ENCODE measurements around the gene TMCO2. TPM values are rescaled to one million over a fixed set of nuclear protein-coding genes. Genes with fewer than 3 reads are reported as not detected.

Gene TMCO2
- total and polyA plus RNA-seq, 9 donors: not detected

DNA sequence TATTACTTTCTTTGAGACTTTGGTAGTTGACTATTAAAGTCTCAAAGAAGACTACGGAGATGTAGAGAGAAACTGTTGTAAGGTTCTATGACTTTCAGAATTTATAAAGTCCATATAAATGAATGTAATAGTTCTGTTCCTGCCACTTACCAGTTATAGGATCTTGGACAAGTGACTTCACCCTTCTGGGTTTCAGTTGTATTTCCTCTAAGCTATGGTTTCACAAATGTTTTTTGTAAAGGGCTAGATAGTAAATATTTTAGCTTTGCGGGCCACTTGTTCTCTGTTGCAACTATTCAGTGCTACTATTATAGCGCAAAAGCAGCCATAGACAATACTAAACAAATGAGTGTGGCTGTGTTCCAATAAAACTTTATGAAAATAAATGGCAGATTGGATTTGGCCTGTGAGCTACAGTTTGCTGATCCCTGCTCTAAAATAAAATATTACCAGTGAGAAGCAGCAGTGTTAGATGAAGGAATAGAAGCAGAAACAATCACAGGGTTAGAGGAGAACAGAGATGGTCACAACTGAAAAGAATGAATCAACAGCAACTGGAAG is 25.0 kb downstream of the TMCO2 start:
- WGBS (ENCODE audit: insufficient coverage): no CpG with 5 or more reads among the region's 3 CpGs
- no peak for DNase-seq
- H3K4me1 ChIP-seq (ENCODE audit: control insufficient read depth, insufficient read depth, low read length): no peaks in the 10 kb centered on the region
- no peaks in the 10 kb centered on the region for H3K27me3 ChIP-seq (ENCODE audit: control insufficient read depth, insufficient read depth, low read length)
- H3K4me3 ChIP-seq (ENCODE audit: low read length): no peak overlapping the region
- no peaks in the 10 kb centered on the region for H3K9me3 ChIP-seq (replicated peaks; ENCODE audit: control insufficient read depth, low read depth, low read length)
- no peak overlapping the region for H3K27ac ChIP-seq (ENCODE audit: low read length)
- H3K36me3 ChIP-seq (ENCODE audit: control insufficient read depth, insufficient read depth, low read length): peaks cover 40% of the 10 kb centered on the region

DNA sequence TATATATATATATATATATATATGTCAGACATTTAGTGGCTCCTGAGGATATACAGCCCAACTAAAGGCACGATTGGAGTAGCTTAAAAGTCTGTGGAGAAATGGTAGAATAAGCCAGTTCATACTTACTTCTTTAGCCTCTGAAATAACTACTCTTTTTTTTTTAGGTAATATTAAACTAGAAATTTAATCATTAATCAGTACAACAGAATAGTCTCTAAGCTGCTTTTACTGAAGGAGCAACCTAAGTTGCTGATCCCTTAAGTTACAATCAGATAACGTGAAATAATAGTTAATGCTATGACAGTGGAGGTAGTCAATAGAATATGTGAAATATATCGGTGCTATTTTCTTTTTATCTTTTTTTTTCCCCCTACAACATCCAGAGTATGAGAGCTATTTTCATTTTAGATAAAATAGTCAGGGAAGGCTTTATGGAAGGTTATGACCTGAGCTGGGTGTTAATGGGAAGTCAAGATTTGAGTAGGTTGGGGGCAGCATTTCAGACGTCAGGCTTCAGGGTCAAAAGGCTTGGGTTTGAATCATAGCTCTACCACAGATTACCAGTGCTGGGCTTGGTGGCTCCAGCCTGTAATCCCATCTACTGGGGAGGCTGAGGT is 25.9 kb downstream of the TMCO2 start:
- Histone ChIP-seq H3K4me3 (ENCODE audit: low read length) (no peak overlapping the region), H3K9me3 (replicated peaks; ENCODE audit: control insufficient read depth, low read depth, low read length) (no peaks in the 10 kb centered on the region), H3K36me3 (ENCODE audit: control insufficient read depth, insufficient read depth, low read length) (peaks cover 38% of the 10 kb centered on the region), H3K4me1 (ENCODE audit: control insufficient read depth, insufficient read depth, low read length) (no peaks in the 10 kb centered on the region), H3K27me3 (ENCODE audit: control insufficient read depth, insufficient read depth, low read length) (no peaks in the 10 kb centered on the region), H3K27ac (ENCODE audit: low read length) (no peak overlapping the region)
- no peak for DNase-seq
- 67% methylated on average over 1 of the region's 4 CpGs for WGBS (ENCODE audit: insufficient coverage)

DNA sequence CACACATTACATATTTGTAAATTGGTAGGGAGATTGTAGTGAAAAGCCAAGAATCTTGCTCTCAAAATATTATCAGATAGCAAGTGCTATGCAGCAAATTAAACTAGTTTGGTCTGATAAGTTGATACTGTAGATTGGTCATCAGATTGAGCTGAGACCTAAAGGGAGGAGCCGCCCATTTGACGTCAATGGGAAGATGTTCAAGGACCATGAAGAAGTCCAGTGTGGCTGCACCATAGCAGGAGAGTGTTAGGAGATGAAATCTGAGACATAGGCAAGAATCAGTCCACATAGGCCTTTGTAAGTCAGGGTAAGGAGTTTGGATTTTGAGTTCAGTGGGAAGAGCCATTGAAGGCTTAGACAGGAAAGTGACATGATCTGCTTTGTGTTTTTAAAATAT is 26.6 kb downstream of the TMCO2 start:
- peaks cover 33% of the 10 kb centered on the region for H3K36me3 ChIP-seq (ENCODE audit: control insufficient read depth, insufficient read depth, low read length)
- no peak overlapping the region for H3K4me3 ChIP-seq (ENCODE audit: low read length)
- no peak overlapping the region for H3K27ac ChIP-seq (ENCODE audit: low read length)
- WGBS (ENCODE audit: insufficient coverage): 92% methylated on average over 2 of the region's 2 CpGs
- no peaks in the 10 kb centered on the region for H3K4me1 ChIP-seq (ENCODE audit: control insufficient read depth, insufficient read depth, low read length)
- H3K9me3 ChIP-seq (replicated peaks; ENCODE audit: control insufficient read depth, low read depth, low read length): no peaks in the 10 kb centered on the region
- no peaks in the 10 kb centered on the region for H3K27me3 ChIP-seq (ENCODE audit: control insufficient read depth, insufficient read depth, low read length)
- no peak for DNase-seq

DNA sequence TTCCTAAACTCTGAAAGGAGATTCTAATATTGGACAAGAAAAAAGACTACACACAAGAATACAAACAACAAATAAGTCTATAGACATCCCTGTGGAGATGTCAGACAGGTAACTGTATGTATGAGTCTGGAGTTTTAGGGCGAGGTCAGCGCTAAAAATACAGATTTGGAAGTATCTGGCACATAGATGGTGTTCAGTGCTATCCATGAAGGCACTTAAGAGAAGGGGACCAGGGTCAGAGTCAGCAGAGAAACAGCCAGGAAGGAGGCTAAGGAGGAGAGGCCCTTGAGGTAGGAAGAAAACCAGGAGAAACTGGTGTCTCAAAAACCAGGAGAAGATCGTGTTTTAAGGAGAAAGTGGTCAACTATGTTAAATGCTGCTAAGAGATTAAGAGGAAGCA is 28.4 kb downstream of the TMCO2 start:
- no peaks in the 10 kb centered on the region for H3K9me3 ChIP-seq (replicated peaks; ENCODE audit: control insufficient read depth, low read depth, low read length)
- no peaks in the 10 kb centered on the region for H3K4me1 ChIP-seq (ENCODE audit: control insufficient read depth, insufficient read depth, low read length)
- no peak overlapping the region for H3K27ac ChIP-seq (ENCODE audit: low read length)
- H3K27me3 ChIP-seq (ENCODE audit: control insufficient read depth, insufficient read depth, low read length): no peaks in the 10 kb centered on the region
- H3K36me3 ChIP-seq (ENCODE audit: control insufficient read depth, insufficient read depth, low read length): peaks cover 22% of the 10 kb centered on the region
- WGBS (ENCODE audit: insufficient coverage): 94% methylated on average over 3 of the region's 3 CpGs
- no peak for DNase-seq
- no peak overlapping the region for H3K4me3 ChIP-seq (ENCODE audit: low read length)

DNA sequence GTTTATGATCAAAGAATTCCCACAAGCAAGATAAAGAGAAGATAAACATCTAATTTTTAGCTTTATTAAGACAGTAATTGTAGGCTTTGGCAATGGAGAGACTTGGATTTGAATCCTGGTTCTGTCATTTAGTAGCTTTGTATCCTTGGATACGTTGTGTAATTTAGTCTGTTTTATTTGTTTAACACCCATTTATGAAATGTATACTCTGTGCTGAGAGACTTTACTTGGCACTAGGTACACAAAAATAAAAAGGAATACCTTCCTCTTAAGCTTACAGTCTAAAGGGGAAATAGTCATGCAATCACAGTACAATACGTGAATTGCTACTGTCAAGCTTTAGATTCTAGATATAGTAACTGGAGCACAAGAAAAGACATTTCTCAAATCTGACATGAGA is 34.1 kb downstream of the TMCO2 start:
- no peak for DNase-seq
- H3K27ac ChIP-seq (ENCODE audit: low read length): no peak overlapping the region
- no peak overlapping the region for H3K4me3 ChIP-seq (ENCODE audit: low read length)
- no peaks in the 10 kb centered on the region for H3K9me3 ChIP-seq (replicated peaks; ENCODE audit: control insufficient read depth, low read depth, low read length)
- no peaks in the 10 kb centered on the region for H3K4me1 ChIP-seq (ENCODE audit: control insufficient read depth, insufficient read depth, low read length)
- no CpG with 5 or more reads among the region's 2 CpGs for WGBS (ENCODE audit: insufficient coverage)
- H3K27me3 ChIP-seq (ENCODE audit: control insufficient read depth, insufficient read depth, low read length): no peaks in the 10 kb centered on the region
- H3K36me3 ChIP-seq (ENCODE audit: control insufficient read depth, insufficient read depth, low read length): peaks cover 18% of the 10 kb centered on the region

DNA sequence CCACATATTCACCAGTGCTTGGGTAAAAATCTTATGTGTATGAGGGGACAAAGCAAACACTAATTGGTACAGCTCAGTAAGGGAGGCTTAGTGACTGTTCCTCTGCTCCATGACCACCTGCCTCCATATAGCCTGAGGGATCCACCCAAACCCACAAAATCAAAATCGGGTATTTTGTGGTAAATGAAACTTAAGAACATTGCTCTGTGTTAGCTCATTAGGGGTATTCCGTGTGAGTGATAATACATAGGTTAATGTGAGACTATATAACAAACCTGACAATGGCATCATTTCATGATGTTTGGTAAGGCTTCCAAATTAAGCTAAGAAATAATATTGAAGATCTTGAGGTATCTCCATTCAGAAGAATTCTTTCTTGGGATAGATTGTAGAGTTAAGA is 43.6 kb downstream of the TMCO2 start:
- no peaks in the 10 kb centered on the region for H3K9me3 ChIP-seq (replicated peaks; ENCODE audit: control insufficient read depth, low read depth, low read length)
- DNase-seq: no peak
- no peak overlapping the region for H3K4me3 ChIP-seq (ENCODE audit: low read length)
- peaks cover 42% of the 10 kb centered on the region for H3K36me3 ChIP-seq (ENCODE audit: control insufficient read depth, insufficient read depth, low read length)
- H3K27me3 ChIP-seq (ENCODE audit: control insufficient read depth, insufficient read depth, low read length): no peaks in the 10 kb centered on the region
- no peak overlapping the region for H3K27ac ChIP-seq (ENCODE audit: low read length)
- no peaks in the 10 kb centered on the region for H3K4me1 ChIP-seq (ENCODE audit: control insufficient read depth, insufficient read depth, low read length)
- no CpG with 5 or more reads among the region's 2 CpGs for WGBS (ENCODE audit: insufficient coverage)

DNA sequence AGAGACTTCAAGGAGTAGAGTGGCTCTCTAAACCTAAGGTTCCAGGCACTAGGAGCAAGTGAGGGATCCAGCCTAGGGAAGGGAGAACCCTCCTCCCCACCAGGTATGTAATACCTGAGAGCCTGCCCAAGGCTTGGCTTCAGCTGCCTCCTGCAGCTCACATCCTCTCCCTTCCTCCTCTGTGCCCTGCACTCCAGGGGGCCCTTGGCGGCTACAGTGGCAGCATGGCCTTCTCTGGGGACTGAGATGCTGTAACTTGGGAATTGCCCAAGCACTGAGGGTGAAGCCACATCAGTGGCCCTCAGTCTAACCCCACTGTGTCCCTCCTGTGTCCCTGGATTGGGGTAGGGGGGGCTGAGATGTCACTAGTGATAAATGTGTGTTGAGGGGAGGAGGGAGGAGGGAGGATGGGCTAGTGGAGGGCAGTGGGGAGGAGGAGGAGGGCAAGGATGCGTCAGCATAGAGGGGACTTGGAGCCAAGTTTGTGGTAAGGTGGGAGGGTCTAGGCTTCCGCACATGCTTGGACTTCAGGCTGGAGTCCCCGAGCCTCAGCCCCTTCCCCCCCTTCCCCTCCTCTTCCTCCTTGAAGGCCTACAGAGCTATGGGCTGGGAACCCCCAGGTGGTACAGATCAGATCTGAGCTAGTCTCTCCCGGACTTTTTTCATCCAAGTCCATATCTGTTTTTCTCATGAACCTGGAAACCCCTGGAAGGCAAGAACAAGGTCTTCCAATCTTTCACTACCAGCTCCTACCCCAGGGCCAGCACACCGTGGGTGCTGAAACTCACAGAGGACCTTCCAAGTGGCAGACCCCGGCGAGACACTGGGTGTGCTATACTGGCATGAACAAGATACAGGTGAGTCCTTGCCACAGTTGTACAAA is 51.9 kb downstream of the TMCO2 start:
- WGBS (ENCODE audit: insufficient coverage): 86% methylated on average over 3 of the region's 8 CpGs
- no peak for DNase-seq
- peaks cover 6% of the 10 kb centered on the region for H3K4me1 ChIP-seq (ENCODE audit: control insufficient read depth, insufficient read depth, low read length)
- H3K4me3 ChIP-seq (ENCODE audit: low read length): no peak overlapping the region
- no peaks in the 10 kb centered on the region for H3K9me3 ChIP-seq (replicated peaks; ENCODE audit: control insufficient read depth, low read depth, low read length)
- no peak overlapping the region for H3K27ac ChIP-seq (ENCODE audit: low read length)
- peaks cover 21% of the 10 kb centered on the region for H3K27me3 ChIP-seq (ENCODE audit: control insufficient read depth, insufficient read depth, low read length)
- peaks cover under 1% of the 10 kb centered on the region for H3K36me3 ChIP-seq (ENCODE audit: control insufficient read depth, insufficient read depth, low read length)

DNA sequence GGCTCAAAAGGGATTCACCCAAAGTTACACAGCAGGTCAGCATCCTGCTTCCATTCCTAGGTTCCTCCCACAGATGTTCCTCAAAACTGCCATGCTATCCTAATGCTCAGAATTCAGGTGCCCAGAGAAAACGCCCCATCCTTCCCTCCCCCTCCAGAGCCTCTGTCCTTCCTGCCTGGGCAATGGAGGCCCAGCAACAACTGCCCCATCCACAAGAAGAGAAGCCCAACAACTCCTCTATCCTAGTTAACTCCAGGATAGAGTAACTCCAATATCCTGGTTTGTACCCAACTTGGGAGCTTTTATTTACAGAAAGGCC is 52.5 kb downstream of the TMCO2 start:
- H3K27me3 ChIP-seq (ENCODE audit: control insufficient read depth, insufficient read depth, low read length): peaks cover 23% of the 10 kb centered on the region
- no peaks in the 10 kb centered on the region for H3K9me3 ChIP-seq (replicated peaks; ENCODE audit: control insufficient read depth, low read depth, low read length)
- H3K36me3 ChIP-seq (ENCODE audit: control insufficient read depth, insufficient read depth, low read length): no peaks in the 10 kb centered on the region
- peaks cover 6% of the 10 kb centered on the region for H3K4me1 ChIP-seq (ENCODE audit: control insufficient read depth, insufficient read depth, low read length)
- H3K4me3 ChIP-seq (ENCODE audit: low read length): no peak overlapping the region
- 88% methylated on average over 1 of the region's 1 CpG for WGBS (ENCODE audit: insufficient coverage)
- no peak for DNase-seq
- no peak overlapping the region for H3K27ac ChIP-seq (ENCODE audit: low read length)

DNA sequence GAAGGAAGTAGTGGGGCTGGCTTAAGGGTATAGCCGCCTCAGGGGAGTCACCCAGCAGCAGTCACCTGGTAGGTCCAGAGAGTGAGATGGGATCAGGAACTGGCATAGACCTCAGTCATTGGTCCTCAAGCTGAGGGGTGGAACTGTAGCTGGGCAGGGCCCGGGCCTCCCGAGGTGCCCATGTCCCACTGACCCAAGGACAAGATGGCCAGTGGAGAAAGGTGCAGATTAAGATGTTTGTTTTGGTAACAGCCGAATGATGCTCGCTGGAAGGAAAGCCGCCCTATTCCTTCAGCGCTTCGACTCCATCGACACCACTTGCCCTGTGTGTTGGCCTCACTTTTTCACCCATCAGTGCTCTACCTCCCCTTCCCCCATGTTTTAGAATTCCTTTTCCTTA is 52.9 kb downstream of the TMCO2 start:
- 77% methylated on average over 1 of the region's 9 CpGs for WGBS (ENCODE audit: insufficient coverage)
- no peak overlapping the region for H3K4me3 ChIP-seq (ENCODE audit: low read length)
- H3K36me3 ChIP-seq (ENCODE audit: control insufficient read depth, insufficient read depth, low read length): no peaks in the 10 kb centered on the region
- no peak overlapping the region for H3K27ac ChIP-seq (ENCODE audit: low read length)
- peaks cover 23% of the 10 kb centered on the region for H3K27me3 ChIP-seq (ENCODE audit: control insufficient read depth, insufficient read depth, low read length)
- H3K4me1 ChIP-seq (ENCODE audit: control insufficient read depth, insufficient read depth, low read length): peaks cover 6% of the 10 kb centered on the region
- no peak for DNase-seq
- no peaks in the 10 kb centered on the region for H3K9me3 ChIP-seq (replicated peaks; ENCODE audit: control insufficient read depth, low read depth, low read length)

DNA sequence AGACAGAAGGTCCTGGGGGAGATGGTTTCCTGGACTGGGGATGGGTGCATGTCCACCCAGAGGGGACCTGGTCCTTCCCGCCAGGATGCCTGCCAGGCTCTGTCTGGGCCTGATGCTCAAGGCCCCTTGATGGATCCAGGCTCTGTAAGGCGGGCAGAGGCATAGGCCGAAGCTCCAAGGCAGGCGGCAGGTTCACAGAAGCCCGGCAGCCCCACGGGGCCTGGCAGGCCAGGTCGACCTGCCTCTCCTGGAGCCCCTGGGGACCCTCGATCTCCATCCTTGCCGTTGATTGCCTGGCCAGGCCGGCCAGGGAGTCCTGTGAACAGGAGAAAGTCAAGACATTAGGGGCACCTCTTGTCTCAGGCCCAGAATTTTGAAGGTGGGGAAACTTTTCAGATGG is 53.3 kb downstream of the TMCO2 start:
- 93% methylated on average over 10 of the region's 10 CpGs for WGBS (ENCODE audit: insufficient coverage)

More for the DNA sequence above, 53.3 kb downstream of the TMCO2 start:
- no peak for DNase-seq
- Histone ChIP-seq H3K9me3 (replicated peaks; ENCODE audit: control insufficient read depth, low read depth, low read length) (no peaks in the 10 kb centered on the region), H3K4me1 (ENCODE audit: control insufficient read depth, insufficient read depth, low read length) (peaks cover 6% of the 10 kb centered on the region), H3K27me3 (ENCODE audit: control insufficient read depth, insufficient read depth, low read length) (peaks cover 23% of the 10 kb centered on the region), H3K27ac (ENCODE audit: low read length) (no peak overlapping the region), H3K4me3 (ENCODE audit: low read length) (no peak overlapping the region), H3K36me3 (ENCODE audit: control insufficient read depth, insufficient read depth, low read length) (no peaks in the 10 kb centered on the region)
